NCI-H748 (cell line): ENCODE measurements around the gene FOXJ3.
"Not testable (repeated sequence)": the region's sequence is repeated elsewhere in the genome, so short reads cannot be mapped to it uniquely, and the experiment has no call there.

Source experiments
- DNase-seq: peaks from one replicate; lab custom pipeline; 2025; ENCODE audit not compliant: unreplicated experiment; lab: John Stamatoyannopoulos, UW

The FOXJ3 gene

DNA sequence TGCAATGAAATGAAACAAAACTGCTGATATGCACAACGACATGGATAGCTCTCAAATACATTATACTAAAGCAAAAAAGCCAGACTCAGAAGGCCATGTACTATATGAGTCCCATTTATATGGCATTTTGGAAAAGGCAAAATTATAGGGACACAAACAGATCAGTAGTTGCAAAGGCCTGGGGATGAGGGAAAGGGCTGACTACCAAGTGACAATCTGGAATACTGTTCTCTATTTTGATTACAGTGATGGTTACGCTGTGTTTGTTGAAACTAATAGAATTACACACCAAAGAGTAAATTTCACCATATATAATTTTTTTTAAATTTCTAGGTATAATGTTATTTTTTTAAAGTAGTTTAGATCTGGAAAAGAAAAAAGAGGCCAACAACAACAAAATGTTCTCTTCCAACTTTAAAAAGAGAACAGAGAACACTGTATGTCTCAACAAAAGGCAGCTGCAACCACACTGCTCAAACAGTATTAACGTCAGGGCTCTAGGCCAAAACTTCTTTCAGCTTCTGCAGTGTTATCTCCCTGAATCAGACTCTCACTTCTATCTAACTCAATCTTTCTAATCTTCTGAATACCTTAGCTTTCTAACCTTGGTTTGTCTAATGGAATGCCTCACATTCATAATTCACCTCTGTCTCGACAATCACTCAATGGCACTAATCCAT, 75.8 kb downstream of the FOXJ3 start:
- no peak for DNase-seq

GRCh38 chr1:42258218-42258617, 76.8 kb downstream of the FOXJ3 start:
- no peak for DNase-seq

DNA sequence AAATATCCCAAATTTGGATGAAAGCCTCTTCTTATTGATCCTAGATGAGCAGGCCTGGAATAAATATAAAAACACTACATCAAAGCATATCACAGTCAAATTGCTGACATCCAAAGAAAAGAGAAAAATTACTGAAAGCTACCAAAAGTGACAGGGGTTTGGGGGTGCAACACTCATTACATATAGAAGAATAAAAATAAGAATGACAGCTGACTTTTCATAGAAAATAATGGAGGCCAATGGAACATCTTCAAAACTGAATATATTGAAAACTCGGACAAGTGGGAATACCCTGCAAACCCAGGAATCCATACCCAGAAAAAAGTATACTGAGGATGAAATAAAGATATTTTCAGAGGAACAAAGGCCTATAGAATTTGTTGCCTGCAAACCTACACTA, 84.0 kb downstream of the FOXJ3 start:
- no peak for DNase-seq

- no peak for DNase-seq
Observed at GRCh38 chr1:42250164-42250563, 84.9 kb downstream of the FOXJ3 start.

DNA sequence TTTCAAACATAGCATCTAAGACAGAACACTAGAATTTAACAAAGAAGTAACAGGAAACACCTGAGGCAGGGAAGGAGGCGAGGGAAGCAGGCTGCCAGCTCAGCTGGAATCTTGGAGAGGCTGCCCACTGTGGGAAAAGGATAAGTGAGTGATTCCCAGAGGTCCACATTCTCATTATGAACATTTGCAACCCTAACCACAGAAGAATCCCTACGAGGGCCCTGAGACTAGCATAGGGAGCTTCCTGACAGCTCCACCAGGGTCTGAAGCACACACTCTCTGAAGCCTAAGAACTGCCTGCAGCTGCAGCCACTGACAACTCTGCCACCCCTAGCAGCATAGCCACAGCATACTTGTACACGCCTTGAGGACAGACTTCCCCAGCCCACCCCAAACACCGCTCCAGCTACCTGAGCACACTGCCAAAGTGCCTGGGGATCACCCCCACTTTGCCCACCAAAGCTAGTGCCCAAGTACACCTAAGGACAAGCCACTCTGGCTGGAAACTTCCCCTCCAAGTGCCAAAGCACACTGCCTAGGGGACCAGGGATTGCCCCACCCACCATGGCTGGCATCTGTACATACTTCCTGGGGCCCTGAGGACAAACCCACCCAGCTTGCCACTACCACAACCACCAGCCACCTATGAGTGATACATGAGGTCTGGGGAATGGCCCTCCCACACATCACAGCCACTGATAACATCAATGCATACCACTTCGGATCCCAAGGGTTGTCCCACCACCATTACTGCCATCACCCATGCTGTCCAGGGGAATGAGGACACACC, 93.9 kb downstream of the FOXJ3 start:
- no peak for DNase-seq

- DNase-seq: no peak
Observed at GRCh38 chr1:42239555-42239954, 95.5 kb downstream of the FOXJ3 start.

GRCh38 chr1:42239041-42239440, 96.0 kb downstream of the FOXJ3 start:
- DNase-seq: no peak

GRCh38 chr1:42231253-42231652, 103.8 kb downstream of the FOXJ3 start:
- no peak for DNase-seq

DNA sequence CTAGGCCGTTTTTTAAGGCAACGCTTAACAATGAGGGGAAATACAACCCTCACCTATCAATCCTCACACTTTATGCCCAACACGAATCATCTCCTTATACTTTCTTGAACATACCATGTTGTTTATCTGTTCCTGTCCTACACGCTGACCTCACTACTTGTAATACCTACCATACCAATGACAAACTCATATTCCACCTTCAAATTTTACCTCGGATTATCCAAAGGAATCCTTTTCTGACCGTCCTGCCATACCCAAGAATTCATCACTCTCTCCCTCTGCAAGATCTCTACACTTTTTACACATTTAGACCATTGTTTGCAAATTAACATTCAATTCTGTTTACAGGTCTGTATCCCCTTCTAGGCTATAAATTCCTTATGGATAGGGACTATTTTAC, 106.1 kb downstream of the FOXJ3 start:
- DNase-seq: no peak

GRCh38 chr1:42223036-42223435, 112.0 kb downstream of the FOXJ3 start:
- DNase-seq: no peak

- no peak for DNase-seq
Observed at GRCh38 chr1:42221952-42222606, 113.0 kb downstream of the FOXJ3 start.

GRCh38 chr1:42221456-42221855, 113.6 kb downstream of the FOXJ3 start:
- DNase-seq: no peak

- no peak for DNase-seq
Observed at GRCh38 chr1:42219627-42220026, 115.4 kb downstream of the FOXJ3 start.

DNA sequence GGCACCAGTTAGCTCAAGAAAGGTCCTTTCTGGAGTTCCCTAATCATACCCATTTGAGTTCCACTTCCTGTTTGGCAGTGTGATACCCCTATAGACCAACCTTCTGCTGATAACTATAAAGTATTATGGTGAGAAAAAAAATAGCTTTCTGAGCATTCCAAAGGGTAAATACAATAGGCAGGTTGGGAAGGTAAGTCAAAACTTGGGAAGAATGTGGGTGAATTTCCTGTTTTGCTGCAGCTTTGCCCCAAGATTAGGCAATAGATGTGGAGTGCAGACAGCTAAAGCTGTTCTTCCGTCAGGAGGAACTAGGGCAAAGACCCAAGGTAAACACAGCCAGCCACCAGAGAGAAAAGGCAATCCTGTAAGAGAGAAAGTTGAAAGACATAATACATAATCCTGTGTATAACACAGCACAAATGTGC, 120.6 kb downstream of the FOXJ3 start:
- DNase-seq: no peak

GRCh38 chr1:42211224-42211623, 123.8 kb downstream of the FOXJ3 start:
- no peak for DNase-seq

DNA sequence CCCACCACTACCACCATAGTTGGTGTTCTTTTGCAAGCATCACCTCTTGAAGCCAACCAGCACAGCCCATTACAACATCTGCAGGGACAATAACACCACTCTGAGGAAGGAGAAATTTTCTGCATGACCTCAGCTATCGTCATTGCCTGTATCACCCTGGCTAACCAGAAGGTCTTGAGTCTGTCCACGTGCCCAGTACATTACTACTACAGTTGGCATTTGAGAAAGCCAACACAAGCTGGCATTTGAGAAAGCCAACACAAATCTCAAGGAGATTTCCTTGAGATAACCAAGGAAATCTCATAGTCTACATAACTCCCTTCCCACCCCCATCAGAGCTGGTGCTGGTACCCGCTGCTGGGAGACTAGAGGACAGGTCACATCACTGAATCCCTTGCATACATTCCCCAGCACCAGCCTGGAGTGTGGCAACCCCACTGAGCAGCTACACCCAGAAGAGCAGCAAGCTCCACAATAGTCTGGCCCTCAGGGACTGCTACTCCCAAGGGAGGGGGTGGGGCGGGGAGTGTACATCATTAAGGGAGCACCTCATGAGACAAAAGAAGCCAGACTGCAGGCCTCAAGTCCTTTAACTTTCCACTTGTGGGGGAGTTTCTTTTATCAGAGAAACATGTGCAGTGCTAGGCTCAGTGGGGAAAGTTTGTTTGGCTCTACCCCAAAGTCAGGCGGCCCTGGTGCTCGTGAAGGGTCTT, 124.5 kb downstream of the FOXJ3 start:
- DNase-seq: no peak

DNA sequence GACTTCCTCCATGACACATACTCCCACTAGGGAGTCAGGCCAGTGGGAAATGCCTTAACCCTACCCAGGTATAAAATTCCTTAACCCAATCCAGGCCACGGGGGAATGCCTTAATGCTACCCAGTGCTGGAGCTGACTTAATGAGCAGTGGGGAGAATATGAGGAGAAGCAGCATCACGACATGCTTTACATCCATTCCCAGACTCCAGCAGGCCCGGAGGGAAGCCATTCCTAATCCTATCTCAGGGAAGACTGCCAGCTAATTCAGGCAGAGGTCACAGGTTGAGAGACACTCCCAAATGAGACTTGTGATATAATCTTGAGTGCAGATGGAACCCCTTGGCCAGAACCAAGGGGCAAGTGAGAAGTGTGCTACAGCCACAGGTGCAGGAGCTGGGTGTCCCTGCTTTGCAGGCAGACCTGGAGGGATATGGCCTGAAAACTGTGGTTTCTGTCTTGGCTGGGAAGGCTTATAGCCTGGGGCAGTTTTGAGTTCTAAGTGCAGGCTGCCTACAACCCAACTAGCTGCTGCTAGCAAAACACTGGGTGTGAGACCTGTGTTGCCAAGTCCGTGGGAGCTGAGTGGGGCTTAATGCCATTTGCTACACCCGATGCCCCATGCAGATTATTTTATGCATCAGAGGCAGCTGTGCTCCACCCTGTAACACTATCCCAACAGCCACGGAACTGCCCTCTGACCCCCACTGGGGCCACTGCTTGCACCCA, 125.3 kb downstream of the FOXJ3 start:
- DNase-seq: no peak

- DNase-seq: not testable (repeated sequence)
Observed at GRCh38 chr1:42206930-42207329, 128.1 kb downstream of the FOXJ3 start.

DNA sequence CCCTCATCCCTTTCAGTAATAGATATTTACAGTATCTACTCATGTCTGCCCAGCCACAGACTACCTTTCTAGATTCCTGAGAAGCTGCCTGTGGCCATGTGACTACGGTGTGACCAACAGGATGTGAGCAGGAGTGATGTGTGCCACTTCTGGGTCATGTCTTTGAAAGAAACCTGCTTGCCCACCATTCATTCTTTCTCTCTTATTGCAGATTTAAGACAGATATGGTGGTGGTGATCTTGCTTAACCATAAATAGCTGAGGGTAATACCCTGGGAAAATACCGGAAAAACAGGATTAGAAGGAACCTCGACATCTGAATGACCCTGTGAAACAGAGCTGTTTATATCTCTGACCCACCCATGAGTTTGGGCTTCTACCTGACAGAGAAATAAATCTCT, 128.9 kb downstream of the FOXJ3 start:
- no peak for DNase-seq

DNA sequence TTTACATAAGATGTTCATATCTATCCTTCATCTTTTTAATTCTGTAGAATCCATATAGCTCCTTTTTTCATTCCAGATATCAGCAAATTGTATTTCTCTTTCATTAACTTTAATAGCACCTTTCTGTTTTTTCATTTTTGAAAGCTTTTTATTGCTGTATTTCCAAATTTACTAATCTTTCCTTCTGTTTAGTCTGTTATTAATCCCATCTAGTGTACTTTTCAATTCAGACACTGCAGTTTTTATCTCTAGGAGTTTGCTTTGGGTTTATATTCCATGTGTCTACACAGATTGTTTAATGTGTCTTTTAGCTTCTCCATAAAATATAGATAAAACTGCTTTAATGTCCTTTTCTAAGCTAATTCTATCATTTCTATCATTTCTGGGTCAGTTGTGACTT, 133.0 kb downstream of the FOXJ3 start:
- DNase-seq: no peak

GRCh38 chr1:42198251-42198650, 136.8 kb downstream of the FOXJ3 start:
- no peak for DNase-seq
